NB4 (cell line): ENCODE measurements around the gene ZNF70.

Experiments
- MYC ChIP-seq: IDR thresholded peaks from 2 replicates; pipeline ENCODE4 v1.6.1; 2011; ENCODE audit warnings: low read depth, low read length
- POLR2A ChIP-seq: IDR thresholded peaks from 2 replicates; pipeline ENCODE4 v1.6.1; 2011; ENCODE audit warnings: mild to moderate bottlenecking; ENCODE audit not compliant: insufficient read length; ENCODE audit errors: extremely low read depth
- TF ChIP-seq, protein P1 (sequence below): IDR thresholded peaks from one replicate; pipeline ENCODE4 v1.5.1; 2012; ENCODE audit warnings: low read depth, low read length
- TF ChIP-seq, protein P2 (sequence below): IDR thresholded peaks from 2 replicates; pipeline ENCODE4 v1.6.1; 2011; ENCODE audit warnings: low read depth, low read length

DNA sequence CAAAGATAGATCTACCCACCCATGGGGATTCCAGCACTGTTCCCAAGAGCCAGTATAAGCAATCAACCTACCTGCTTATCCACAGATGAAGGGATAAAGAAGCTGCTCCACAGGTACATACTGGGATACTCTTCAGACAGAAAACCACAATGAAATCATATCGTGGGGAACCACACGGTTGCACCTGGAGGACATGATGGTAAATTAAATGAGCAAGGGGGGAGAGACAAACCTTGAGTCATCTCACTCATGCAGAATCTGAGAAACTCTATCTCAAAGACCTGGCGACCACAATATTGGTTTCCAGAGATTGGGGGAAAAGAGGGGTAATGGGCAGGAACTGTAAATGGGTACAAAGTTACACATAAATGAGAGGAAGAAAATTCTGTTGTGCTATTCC, 45.6 kb downstream of the ZNF70 start:
- TF ChIP-seq, protein P1, sequence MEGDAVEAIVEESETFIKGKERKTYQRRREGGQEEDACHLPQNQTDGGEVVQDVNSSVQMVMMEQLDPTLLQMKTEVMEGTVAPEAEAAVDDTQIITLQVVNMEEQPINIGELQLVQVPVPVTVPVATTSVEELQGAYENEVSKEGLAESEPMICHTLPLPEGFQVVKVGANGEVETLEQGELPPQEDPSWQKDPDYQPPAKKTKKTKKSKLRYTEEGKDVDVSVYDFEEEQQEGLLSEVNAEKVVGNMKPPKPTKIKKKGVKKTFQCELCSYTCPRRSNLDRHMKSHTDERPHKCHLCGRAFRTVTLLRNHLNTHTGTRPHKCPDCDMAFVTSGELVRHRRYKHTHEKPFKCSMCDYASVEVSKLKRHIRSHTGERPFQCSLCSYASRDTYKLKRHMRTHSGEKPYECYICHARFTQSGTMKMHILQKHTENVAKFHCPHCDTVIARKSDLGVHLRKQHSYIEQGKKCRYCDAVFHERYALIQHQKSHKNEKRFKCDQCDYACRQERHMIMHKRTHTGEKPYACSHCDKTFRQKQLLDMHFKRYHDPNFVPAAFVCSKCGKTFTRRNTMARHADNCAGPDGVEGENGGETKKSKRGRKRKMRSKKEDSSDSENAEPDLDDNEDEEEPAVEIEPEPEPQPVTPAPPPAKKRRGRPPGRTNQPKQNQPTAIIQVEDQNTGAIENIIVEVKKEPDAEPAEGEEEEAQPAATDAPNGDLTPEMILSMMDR = no peak
- TF ChIP-seq, protein P2, sequence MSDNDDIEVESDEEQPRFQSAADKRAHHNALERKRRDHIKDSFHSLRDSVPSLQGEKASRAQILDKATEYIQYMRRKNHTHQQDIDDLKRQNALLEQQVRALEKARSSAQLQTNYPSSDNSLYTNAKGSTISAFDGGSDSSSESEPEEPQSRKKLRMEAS = no peak
- no peak for TF ChIP-seq POLR2A
- no peak for TF ChIP-seq MYC
